Measurements from ENCODE around the gene PRKAG2.

GRCh38 chr7:151903249-151904032, 26.5 kb upstream of the PRKAG2 start:
- TF ChIP-seq POLR2A (IDR thresholded peaks at IDR 0.05; ENCODE audit: low read depth, low read length), result no peak
- TF ChIP-seq POLR2AphosphoS5 (IDR thresholded peaks at IDR 0.05; ENCODE audit: low read depth, low read length), result no peak

Data from GM12891 (cell line).